MCF 10A (cell line): ENCODE results near the gene NIPAL1. TPM values are rescaled to one million over a fixed set of nuclear protein-coding genes. Genes with fewer than 3 reads are reported as not detected.

Experiments used
- BruUV-seq: library from RNA; stranded (reverse); fragments of 400-500 nt; replicated peaks from 2 replicates; lab custom pipeline; 2021; lab: Mats Ljungman, UMichigan
- CTCF ChIA-PET: fragments of 300-600 bp; sonication (Branson Sonifier 250); formaldehyde crosslinking; extraction: SDS; loops from one replicate; lab custom pipeline; 2021; ENCODE audit warnings: antibody characterized with exemption, inconsistent platforms; lab: Yijun Ruan, JAX
- POLR2A ChIA-PET: fragments of 300-600, 350-650 bp; sonication (Branson Sonifier 250); formaldehyde crosslinking; extraction: SDS; loops from one replicate; lab custom pipeline; 2020; ENCODE audit warnings: antibody characterized with exemption, inconsistent platforms; lab: Yijun Ruan, JAX
- DNase-seq: peaks from one replicate; pipeline ENCODE4 v3.0.0-alpha.2; 2018; ENCODE audit not compliant: unreplicated experiment
- H3K27ac Mint-ChIP-seq: one replicate; pipeline ENCODE4 v1.8.0; 2022; ENCODE audit warnings: mild to moderate bottlenecking, low read depth, mixed read lengths; ENCODE audit not compliant: unreplicated experiment
- H3K27me3 Mint-ChIP-seq: one replicate; pipeline ENCODE4 v1.8.0; 2022; ENCODE audit warnings: mixed read lengths; ENCODE audit not compliant: insufficient read depth, unreplicated experiment
- H3K36me3 Mint-ChIP-seq: one replicate; pipeline ENCODE4 v1.8.0; 2022; ENCODE audit warnings: mild to moderate bottlenecking, moderate library complexity, mixed read lengths; ENCODE audit not compliant: insufficient read depth, unreplicated experiment
- H3K4me1 Mint-ChIP-seq: one replicate; pipeline ENCODE4 v1.8.0; 2022; ENCODE audit warnings: mixed read lengths; ENCODE audit not compliant: insufficient read depth, unreplicated experiment
- H3K4me3 Mint-ChIP-seq: one replicate; pipeline ENCODE4 v1.8.0; 2022; ENCODE audit warnings: mild to moderate bottlenecking, moderate library complexity, mixed read lengths; ENCODE audit not compliant: unreplicated experiment
- H3K9me3 Mint-ChIP-seq: one replicate; pipeline ENCODE4 v1.8.0; 2022; ENCODE audit warnings: mixed read lengths; ENCODE audit not compliant: unreplicated experiment
- intact Hi-C: fragments of 100-400 bp; cut with micrococcal nuclease; formaldehyde crosslinking; loops from 2 replicates; pipeline ENCODE4 v1.14.1; 2022
- total RNA-seq: library from RNA; stranded (reverse); gene quantifications from 2 replicates; pipeline ENCODE4 v1.2.3, GENCODE V29; 2022
- TF ChIP-seq, protein P1 (sequence below): fragments of 200-600 bp; IDR thresholded peaks from one replicate; pipeline ENCODE4 v1.8.0; 2022; ENCODE audit warnings: antibody characterized with exemption, mild to moderate bottlenecking; ENCODE audit not compliant: unreplicated experiment

NIPAL1 gene
- total RNA-seq, 1 experiment from 2014 or later = 10.0 TPM

DNA sequence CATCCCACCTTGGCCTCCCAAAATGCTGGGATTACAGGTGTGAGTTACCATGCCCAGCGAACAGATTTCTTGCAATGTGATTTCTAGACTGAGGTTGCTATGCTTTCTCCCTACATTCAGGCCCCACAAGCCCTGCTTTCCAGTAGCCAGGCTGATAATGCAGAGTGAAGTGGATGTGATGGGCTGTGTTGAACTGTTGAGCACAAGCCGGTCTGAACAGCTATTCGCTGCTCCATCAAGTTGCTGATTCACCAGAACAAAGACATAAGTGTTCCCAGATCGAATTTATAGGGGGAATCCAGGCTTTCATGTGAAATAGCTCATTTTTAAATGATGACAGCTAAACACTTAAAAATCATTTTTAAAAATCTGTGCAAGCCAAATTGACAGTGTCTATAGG, 8.0 kb downstream of the NIPAL1 start:
- CTCF ChIA-PET = interaction anchor here (1.3 to 1.5 kb wide), 2 partner anchors 10 to 94 kb away, joined by 4 to 10 read pairs; no protein-coding TSS in a partner anchor

DNA sequence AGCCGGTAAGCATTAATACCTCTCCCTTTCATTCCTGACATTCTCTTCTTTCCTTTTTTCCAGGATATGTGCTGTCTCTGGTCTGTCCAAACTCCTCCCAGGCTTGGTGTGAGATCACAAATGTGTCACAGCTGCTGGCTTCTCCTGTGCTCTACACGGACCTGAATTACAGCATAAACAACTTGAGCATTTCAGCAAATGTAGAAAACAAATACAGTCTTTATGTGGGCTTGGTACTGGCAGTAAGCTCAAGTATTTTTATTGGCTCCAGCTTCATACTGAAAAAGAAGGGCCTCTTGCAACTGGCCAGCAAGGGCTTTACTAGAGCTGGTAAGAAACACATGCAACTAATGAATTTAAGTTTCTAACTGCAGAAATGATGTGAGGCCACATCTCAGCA, 8.4 kb downstream of the NIPAL1 start:
- BruUV-seq = no TSS peak
- no peaks in the 10 kb centered on the region for H3K27me3 Mint-ChIP-seq
- peaks cover 17% of the 10 kb centered on the region for H3K36me3 Mint-ChIP-seq
- CTCF ChIA-PET = interaction anchor here (0.6 to 1.5 kb wide), 2 partner anchors 9 to 242 kb away, joined by 3 to 10 read pairs; no protein-coding TSS in a partner anchor
- no peak overlapping the region for H3K27ac Mint-ChIP-seq
- H3K4me3 Mint-ChIP-seq = no peak overlapping the region
- no peaks in the 10 kb centered on the region for H3K9me3 Mint-ChIP-seq
- no peaks in the 10 kb centered on the region for H3K4me1 Mint-ChIP-seq
- intact Hi-C loops = no loop called here
- TF ChIP-seq, protein P1, sequence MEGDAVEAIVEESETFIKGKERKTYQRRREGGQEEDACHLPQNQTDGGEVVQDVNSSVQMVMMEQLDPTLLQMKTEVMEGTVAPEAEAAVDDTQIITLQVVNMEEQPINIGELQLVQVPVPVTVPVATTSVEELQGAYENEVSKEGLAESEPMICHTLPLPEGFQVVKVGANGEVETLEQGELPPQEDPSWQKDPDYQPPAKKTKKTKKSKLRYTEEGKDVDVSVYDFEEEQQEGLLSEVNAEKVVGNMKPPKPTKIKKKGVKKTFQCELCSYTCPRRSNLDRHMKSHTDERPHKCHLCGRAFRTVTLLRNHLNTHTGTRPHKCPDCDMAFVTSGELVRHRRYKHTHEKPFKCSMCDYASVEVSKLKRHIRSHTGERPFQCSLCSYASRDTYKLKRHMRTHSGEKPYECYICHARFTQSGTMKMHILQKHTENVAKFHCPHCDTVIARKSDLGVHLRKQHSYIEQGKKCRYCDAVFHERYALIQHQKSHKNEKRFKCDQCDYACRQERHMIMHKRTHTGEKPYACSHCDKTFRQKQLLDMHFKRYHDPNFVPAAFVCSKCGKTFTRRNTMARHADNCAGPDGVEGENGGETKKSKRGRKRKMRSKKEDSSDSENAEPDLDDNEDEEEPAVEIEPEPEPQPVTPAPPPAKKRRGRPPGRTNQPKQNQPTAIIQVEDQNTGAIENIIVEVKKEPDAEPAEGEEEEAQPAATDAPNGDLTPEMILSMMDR = no peak
- no peak for DNase-seq
- POLR2A ChIA-PET = interaction anchor here (1.0 kb wide), 1 partner anchor 12 kb away, joined by 5 read pairs; no protein-coding TSS in a partner anchor

More for the DNA sequence above, 8.0 kb downstream of the NIPAL1 start:
- BruUV-seq = no TSS peak
- POLR2A ChIA-PET = interaction anchor here (1.0 kb wide), 1 partner anchor 12 kb away, joined by 5 read pairs; no protein-coding TSS in a partner anchor
- intact Hi-C loops = no loop called here
- Mint-ChIP-seq H3K4me1 (no peaks in the 10 kb centered on the region), H3K9me3 (no peaks in the 10 kb centered on the region), H3K27ac (no peak overlapping the region), H3K27me3 (no peaks in the 10 kb centered on the region), H3K4me3 (no peak overlapping the region), H3K36me3 (peaks cover 17% of the 10 kb centered on the region)
- DNase-seq = no peak
- TF ChIP-seq, protein P1 = no peak

DNA sequence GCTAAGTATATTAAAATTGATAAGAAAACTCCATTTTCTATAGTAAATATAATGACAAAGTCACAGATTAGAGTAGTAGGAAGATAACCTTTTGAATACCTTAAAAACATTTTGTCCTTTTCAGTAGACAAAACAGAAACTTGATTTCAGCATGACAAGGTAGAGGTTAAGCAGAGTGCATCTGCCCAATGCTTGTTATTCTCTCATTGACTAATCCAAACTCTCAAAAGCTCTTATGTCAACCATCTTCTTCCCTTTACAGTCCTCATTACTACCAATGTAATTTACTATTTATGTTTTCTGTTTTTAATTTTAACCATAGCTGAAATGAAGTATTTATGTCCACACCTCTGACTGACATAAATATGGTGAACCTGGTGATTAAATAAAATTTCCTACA, 11.1 kb downstream of the NIPAL1 start:
- ChIA-PET POLR2A (interaction anchor here (0.7 to 1.8 kb wide), 2 partner anchors 10 to 313 kb away, joined by 3 to 7 read pairs; no protein-coding TSS in a partner anchor), CTCF (interaction anchor here (0.7 kb wide), 1 partner anchor 788 kb away, joined by 3 read pairs; no protein-coding TSS in a partner anchor)
- Mint-ChIP-seq H3K27ac (no peak overlapping the region), H3K9me3 (no peaks in the 10 kb centered on the region), H3K4me1 (no peaks in the 10 kb centered on the region), H3K27me3 (no peaks in the 10 kb centered on the region), H3K36me3 (peaks cover 17% of the 10 kb centered on the region), H3K4me3 (no peak overlapping the region)
- TF ChIP-seq, protein P1 = no peak
- DNase-seq = no peak
- intact Hi-C loops = no loop called here
- BruUV-seq = no TSS peak

DNA sequence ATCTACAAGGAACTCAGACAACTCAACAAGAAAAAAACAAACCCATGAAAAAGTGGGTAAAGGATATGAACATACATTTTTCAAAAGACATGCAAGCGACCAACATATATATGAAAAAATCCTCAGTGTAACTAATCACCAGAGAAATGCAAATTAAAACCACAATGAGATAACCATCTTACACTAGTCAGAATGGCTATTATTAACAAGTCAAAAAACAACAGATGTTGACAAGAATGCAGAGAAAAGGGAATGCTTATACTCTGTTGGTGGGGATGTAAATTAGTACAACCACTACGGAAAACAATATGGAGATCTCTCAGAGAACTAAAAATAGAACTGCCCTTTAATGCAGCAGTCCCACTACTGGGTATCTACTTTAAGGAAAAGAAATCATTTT, 12.1 kb downstream of the NIPAL1 start:
- DNase-seq = no peak
- Mint-ChIP-seq H3K27ac (no peak overlapping the region), H3K36me3 (peaks cover 17% of the 10 kb centered on the region), H3K4me3 (no peak overlapping the region), H3K27me3 (no peaks in the 10 kb centered on the region), H3K4me1 (no peaks in the 10 kb centered on the region), H3K9me3 (no peaks in the 10 kb centered on the region)
- ChIA-PET CTCF (interaction anchor here (1.0 kb wide), 1 partner anchor 9 kb away, joined by 4 read pairs; no protein-coding TSS in a partner anchor), POLR2A (interaction anchor here (1.8 kb wide), 1 partner anchor 11 kb away, joined by 7 read pairs; no protein-coding TSS in a partner anchor)
- intact Hi-C loops = no loop called here
- no TSS peak for BruUV-seq
- TF ChIP-seq, protein P1 = no peak
